ENCODE measurements around the gene CEP112.

DNA sequence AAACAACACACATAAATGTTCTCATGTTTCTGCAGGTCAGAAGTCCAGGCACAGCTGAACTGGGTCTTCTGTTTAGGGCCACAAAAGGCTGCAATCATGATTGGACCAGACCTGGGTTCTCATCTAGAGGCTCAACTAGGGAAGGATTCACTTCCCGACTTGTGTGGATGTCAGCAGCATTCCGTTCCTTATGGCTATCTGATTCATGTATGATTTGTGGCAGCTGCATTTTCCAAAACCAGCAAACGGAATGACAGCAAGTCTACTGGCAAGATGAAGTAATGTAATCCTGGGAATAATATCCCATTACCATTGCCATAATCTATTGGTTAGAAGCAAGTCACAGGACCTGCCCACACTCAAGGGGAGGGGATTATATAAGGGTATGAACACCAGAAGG is 22.1 kb downstream of the CEP112 start:
- TF ChIP-seq GATA2 (IDR thresholded peaks at IDR 0.05; ENCODE audit: low read depth, low read length) (no peak), GATA3 (IDR thresholded peaks at IDR 0.05; ENCODE audit: low read depth, low read length) (no peak)
